GM21576 (cell line): ENCODE measurements around the gene SLC23A2.

Experiments used
- ATAC-seq: cut with Tn5 transposase; IDR thresholded peaks from one replicate; pipeline ENCODE4 v1.9.1; 2021; ENCODE audit warnings: mild to moderate bottlenecking, moderate library complexity; ENCODE audit not compliant: unreplicated experiment

SLC23A2 gene

GRCh38 chr20:4971064-4971463 lies 30.2 kb downstream of the SLC23A2 start:
- ATAC-seq, result no peak

GRCh38 chr20:4967752-4968477 lies 33.4 kb downstream of the SLC23A2 start:
- ATAC-seq, result no peak

- ATAC-seq, result no peak
Measured at GRCh38 chr20:4966826-4967751, 34.2 kb downstream of the SLC23A2 start.

- ATAC-seq, result no peak
Measured at GRCh38 chr20:4962241-4962855, 39.0 kb downstream of the SLC23A2 start.

GRCh38 chr20:4961746-4962145 lies 39.6 kb downstream of the SLC23A2 start:
- ATAC-seq, result no peak

- ATAC-seq, result no peak
Measured at GRCh38 chr20:4959592-4959991, 41.7 kb downstream of the SLC23A2 start.

GRCh38 chr20:4957939-4958362 lies 43.4 kb downstream of the SLC23A2 start:
- no peak for ATAC-seq

GRCh38 chr20:4957187-4957586 lies 44.1 kb downstream of the SLC23A2 start:
- no peak for ATAC-seq

GRCh38 chr20:4956200-4956810 lies 45.0 kb downstream of the SLC23A2 start:
- ATAC-seq, result no peak

- no peak for ATAC-seq
Measured at GRCh38 chr20:4953881-4954280, 47.4 kb downstream of the SLC23A2 start.

GRCh38 chr20:4952229-4952628 lies 49.1 kb downstream of the SLC23A2 start:
- no peak for ATAC-seq

GRCh38 chr20:4951299-4951698 lies 50.0 kb downstream of the SLC23A2 start:
- ATAC-seq, result no peak

GRCh38 chr20:4950841-4951240 lies 50.5 kb downstream of the SLC23A2 start:
- ATAC-seq, result no peak

GRCh38 chr20:4950437-4950836 lies 50.9 kb downstream of the SLC23A2 start:
- no peak for ATAC-seq

- ATAC-seq, result peak; percentile 60
Measured at GRCh38 chr20:4949833-4950178, 51.5 kb downstream of the SLC23A2 start.

GRCh38 chr20:4947817-4948559 lies 53.3 kb downstream of the SLC23A2 start:
- ATAC-seq, result no peak

- no peak for ATAC-seq
Measured at GRCh38 chr20:4946986-4947385, 54.3 kb downstream of the SLC23A2 start.

GRCh38 chr20:4946585-4946984 lies 54.7 kb downstream of the SLC23A2 start:
- ATAC-seq, result no peak

- no peak for ATAC-seq
Measured at GRCh38 chr20:4944518-4945313, 56.6 kb downstream of the SLC23A2 start.

GRCh38 chr20:4942331-4942730 lies 59.0 kb downstream of the SLC23A2 start:
- no peak for ATAC-seq
